HepG2 (cell line): ENCODE measurements around the gene IRS1. TPM values are rescaled to one million over a fixed set of nuclear protein-coding genes. Genes with fewer than 3 reads are reported as not detected.
A peak's percentile ranks its signal among the peaks of the same experiment; 100 is the strongest.
"Not testable (repeated sequence)": the region's sequence is repeated elsewhere in the genome, so short reads cannot be mapped to it uniquely, and the experiment has no call there.

ENCODE experiments used
- ATAC-seq: fragments of 200-7000 bp; cut with Tn5 transposase; 3 replicates; pipeline ENCODE4 v1.9.1; 2020; ENCODE audit warnings: mild to moderate bottlenecking, moderate library complexity
- BruUV-seq: library from RNA; stranded (reverse); fragments of 400-500 nt; replicated peaks from 2 replicates; lab custom pipeline; 2021; lab: Mats Ljungman, UMichigan
- CTCF ChIA-PET: fragments of 300-600 bp; formaldehyde crosslinking; extraction: SDS; loops from one replicate; lab custom pipeline; 2021; ENCODE audit warnings: low total read pairs, inconsistent platforms, low intra/inter-chr PET ratio; lab: Yijun Ruan, JAX
- POLR2A ChIA-PET: fragments of 350-600 bp; sonication (Branson Sonifier 250); formaldehyde crosslinking; loops from one replicate; lab custom pipeline; 2020; ENCODE audit warnings: antibody characterized with exemption, inconsistent platforms; lab: Yijun Ruan, JAX
- DNase-seq: peaks from one replicate; pipeline ENCODE4 v3.0.0-alpha.2; 2015; ENCODE audit warnings: low spot score
- FAIRE-seq: peaks from 3 replicates; lab custom pipeline; 2011; peaks lifted over from hg19 to GRCh38; lab: Jason Lieb, UNC
- H2AFZ ChIP-seq: one replicate; pipeline ENCODE4 v1.6.1; 2011; ENCODE audit warnings: low read length, inconsistent platforms
- H3K27ac ChIP-seq: fragments of 300-600 bp; 3 replicates; pipeline ENCODE4 v1.8.0; 2011; ENCODE audit warnings: mixed run types, mild to moderate bottlenecking, mixed read lengths, low read length, inconsistent platforms; ENCODE audit not compliant: insufficient read depth; ENCODE audit errors: extremely low read length
- H3K27me3 ChIP-seq, 2 experiments: fragments of 200-600 bp in 1 of 2; 2 replicates in 1 of 2; 3 replicates in 1 of 2; pipeline versions ENCODE4 v1.6.0 to v1.8.0; 2011; ENCODE audit warnings: low read length in 2 of 2, mild to moderate bottlenecking in 2 of 2, moderate library complexity in 2 of 2, inconsistent platforms in 1 of 2; ENCODE audit not compliant: insufficient read depth in 2 of 2, control insufficient read depth in 1 of 2
- H3K36me3 ChIP-seq, 2 experiments: fragments of 200-600 bp in 1 of 2; replicated peaks in 1 of 2; 2 replicates in 1 of 2; 3 replicates in 1 of 2; pipeline versions ENCODE4 v1.5.1 to v1.8.0; 2011; ENCODE audit warnings: low read length in 2 of 2, inconsistent platforms in 1 of 2; ENCODE audit not compliant: insufficient read depth in 2 of 2, control insufficient read depth in 1 of 2
- H3K4me1 ChIP-seq: 2 replicates; pipeline ENCODE4 v1.5.1; 2012; ENCODE audit warnings: low read length, inconsistent platforms; ENCODE audit not compliant: insufficient read depth
- H3K4me2 ChIP-seq: 2 replicates; pipeline ENCODE4 v1.6.0; 2011; ENCODE audit warnings: low read depth, low read length, inconsistent platforms
- H3K4me3 ChIP-seq, 3 experiments: fragments of 200-600 bp in 1 of 3; sonication (generic), shearing (Covaris generic) in 1 of 3; replicated peaks in 1 of 3; 2 replicates each; pipeline ENCODE4 v1.5.1; 2011 to 2016; ENCODE audit warnings: low read length in 3 of 3, inconsistent platforms in 2 of 3, low read depth in 2 of 3, mild to moderate bottlenecking in 2 of 3, control low read depth in 1 of 3, mixed read lengths in 1 of 3; ENCODE audit not compliant: insufficient read depth in 1 of 3
- H3K79me2 ChIP-seq: one replicate; pipeline ENCODE4 v1.6.1; 2011; ENCODE audit warnings: low read length, inconsistent platforms; ENCODE audit not compliant: insufficient read depth
- H3K9ac ChIP-seq: 2 replicates; pipeline ENCODE4 v1.6.0; 2011; ENCODE audit warnings: mild to moderate bottlenecking, low read depth, low read length, inconsistent platforms; ENCODE audit not compliant: insufficient read depth
- H3K9me3 ChIP-seq: 2 replicates; pipeline ENCODE4 v1.5.1; 2012; ENCODE audit warnings: mild to moderate bottlenecking, low read length
- H4K20me1 ChIP-seq: 2 replicates; pipeline ENCODE4 v1.6.0; 2011; ENCODE audit warnings: inconsistent platforms, mild to moderate bottlenecking, low read length, moderate library complexity; ENCODE audit not compliant: insufficient read depth
- ARID2 ChIP-seq: sonication (generic); formaldehyde crosslinking; IDR thresholded peaks from 2 replicates; pipeline ENCODE4 v1.8.1; 2022; ENCODE audit warnings: mild to moderate bottlenecking, missing genetic modification reagents, borderline replicate concordance
- MYC ChIP-seq: sonication (generic); formaldehyde crosslinking; IDR thresholded peaks from 2 replicates; pipeline ENCODE4 v1.9.0; 2021; ENCODE audit warnings: missing genetic modification reagents, borderline replicate concordance
- ZKSCAN8 ChIP-seq: IDR thresholded peaks from 2 replicates; pipeline ENCODE4 v1.6.1; 2016; ENCODE audit warnings: borderline replicate concordance, missing genetic modification reagents, missing compliant biosample characterization
- ZNF124 ChIP-seq: sonication (generic); formaldehyde crosslinking; IDR thresholded peaks from 2 replicates; pipeline ENCODE4 v1.4.0; 2020; ENCODE audit warnings: missing genetic modification reagents
- ZNF230 ChIP-seq: sonication (generic); formaldehyde crosslinking; IDR thresholded peaks from 2 replicates; pipeline ENCODE4 v1.4.0; 2020; ENCODE audit warnings: mild to moderate bottlenecking, missing genetic modification reagents
- ZNF282 ChIP-seq: fragments of 450-650 bp; IDR thresholded peaks from 2 replicates; pipeline ENCODE4 v1.6.1; 2018; ENCODE audit not compliant: partially characterized antibody
- ZNF562 ChIP-seq: sonication (generic); formaldehyde crosslinking; IDR thresholded peaks from 2 replicates; pipeline ENCODE4 v1.8.0; 2022; ENCODE audit warnings: missing genetic modification reagents, borderline replicate concordance
- ZNF598 ChIP-seq: sonication (generic); formaldehyde crosslinking; IDR thresholded peaks from 2 replicates; pipeline ENCODE4 v1.5.1; 2020; ENCODE audit warnings: mild to moderate bottlenecking, missing genetic modification reagents, borderline replicate concordance
- ZNF770 ChIP-seq: sonication (generic); formaldehyde crosslinking; IDR thresholded peaks from 2 replicates; pipeline ENCODE4 v1.5.0; 2020; ENCODE audit warnings: mild to moderate bottlenecking, missing genetic modification reagents
- WGBS: methylation state at CpG from one replicate; pipeline ENCODE4 v1.1.6; 2017; ENCODE audit warnings: low lambda C conversion rate; 5-methylcytosine and 5-hydroxymethylcytosine counted together
- in situ Hi-C: cut with HindIII; loops from 2 replicates; pipeline ENCODE4 v1.10.0; 2017; ENCODE audit warnings: low pct_unique_long_range_greater_than_20kb; ENCODE audit not compliant: extremely low pct_ligation_motif_present
- intact Hi-C: fragments of 100-400 bp; cut with micrococcal nuclease; formaldehyde crosslinking; loops from one replicate; pipeline ENCODE4 v1.10.0; 2022; ENCODE audit not compliant: unreplicated experiment
- polyA plus RNA-seq, 8 experiments: library from polyadenylated mRNA; depleted of rRNA in 3 of 8; stranded (reverse) in 7 of 8; unstranded in 1 of 8; fragments of >200 nt; fragmentation: Illumina TruSeq in 4 of 8; extraction: Trizol in 4 of 8; gene quantifications; 2 replicates each; pipeline versions ENCODE4 v1.2.1 to v1.2.3, GENCODE V29; 2011 to 2016; ENCODE audit warnings: low read depth in 4 of 8, missing spikeins in 1 of 8, mixed read lengths in 1 of 8; ENCODE audit not compliant: insufficient read depth in 1 of 8
- total RNA-seq, 5 experiments: library from RNA; depleted of rRNA; stranded (reverse); fragments of >200 nt; fragmentation: Illumina TruSeq; extraction: Trizol; gene quantifications; 2 replicates each; pipeline ENCODE4 v1.2.3, GENCODE V29; 2016; ENCODE audit warnings: low read depth in 1 of 5
- TF ChIP-seq, protein P1 (sequence below): sonication (generic); formaldehyde crosslinking; IDR thresholded peaks from 2 replicates; pipeline ENCODE4 v1.4.0; 2020; ENCODE audit warnings: missing genetic modification reagents, borderline replicate concordance

The IRS1 gene
- total and polyA plus RNA-seq, 2 of the 13 experiments (the other 11 are each of a cell fraction or from before 2014, with no cell fraction given) = 8.7 to 9.0 TPM

- TF ChIP-seq ZKSCAN8 (CRISPR knock-in tag) = no peak
- TF ChIP-seq, protein P1, sequence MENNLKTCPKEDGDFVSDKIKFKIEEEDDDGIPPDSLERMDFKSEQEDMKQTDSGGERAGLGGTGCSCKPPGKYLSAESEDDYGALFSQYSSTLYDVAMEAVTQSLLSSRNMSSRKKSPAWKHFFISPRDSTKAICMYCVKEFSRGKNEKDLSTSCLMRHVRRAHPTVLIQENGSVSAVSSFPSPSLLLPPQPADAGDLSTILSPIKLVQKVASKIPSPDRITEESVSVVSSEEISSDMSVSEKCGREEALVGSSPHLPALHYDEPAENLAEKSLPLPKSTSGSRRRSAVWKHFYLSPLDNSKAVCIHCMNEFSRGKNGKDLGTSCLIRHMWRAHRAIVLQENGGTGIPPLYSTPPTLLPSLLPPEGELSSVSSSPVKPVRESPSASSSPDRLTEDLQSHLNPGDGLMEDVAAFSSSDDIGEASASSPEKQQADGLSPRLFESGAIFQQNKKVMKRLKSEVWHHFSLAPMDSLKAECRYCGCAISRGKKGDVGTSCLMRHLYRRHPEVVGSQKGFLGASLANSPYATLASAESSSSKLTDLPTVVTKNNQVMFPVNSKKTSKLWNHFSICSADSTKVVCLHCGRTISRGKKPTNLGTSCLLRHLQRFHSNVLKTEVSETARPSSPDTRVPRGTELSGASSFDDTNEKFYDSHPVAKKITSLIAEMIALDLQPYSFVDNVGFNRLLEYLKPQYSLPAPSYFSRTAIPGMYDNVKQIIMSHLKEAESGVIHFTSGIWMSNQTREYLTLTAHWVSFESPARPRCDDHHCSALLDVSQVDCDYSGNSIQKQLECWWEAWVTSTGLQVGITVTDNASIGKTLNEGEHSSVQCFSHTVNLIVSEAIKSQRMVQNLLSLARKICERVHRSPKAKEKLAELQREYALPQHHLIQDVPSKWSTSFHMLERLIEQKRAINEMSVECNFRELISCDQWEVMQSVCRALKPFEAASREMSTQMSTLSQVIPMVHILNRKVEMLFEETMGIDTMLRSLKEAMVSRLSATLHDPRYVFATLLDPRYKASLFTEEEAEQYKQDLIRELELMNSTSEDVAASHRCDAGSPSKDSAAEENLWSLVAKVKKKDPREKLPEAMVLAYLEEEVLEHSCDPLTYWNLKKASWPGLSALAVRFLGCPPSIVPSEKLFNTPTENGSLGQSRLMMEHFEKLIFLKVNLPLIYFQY (CRISPR knock-in tag) = peak; percentile 51; the same call in 1 of the 2 replicates
Observed at GRCh38 chr2:226835420-226835795, 35.8 kb upstream of the IRS1 start (continued).

DNA sequence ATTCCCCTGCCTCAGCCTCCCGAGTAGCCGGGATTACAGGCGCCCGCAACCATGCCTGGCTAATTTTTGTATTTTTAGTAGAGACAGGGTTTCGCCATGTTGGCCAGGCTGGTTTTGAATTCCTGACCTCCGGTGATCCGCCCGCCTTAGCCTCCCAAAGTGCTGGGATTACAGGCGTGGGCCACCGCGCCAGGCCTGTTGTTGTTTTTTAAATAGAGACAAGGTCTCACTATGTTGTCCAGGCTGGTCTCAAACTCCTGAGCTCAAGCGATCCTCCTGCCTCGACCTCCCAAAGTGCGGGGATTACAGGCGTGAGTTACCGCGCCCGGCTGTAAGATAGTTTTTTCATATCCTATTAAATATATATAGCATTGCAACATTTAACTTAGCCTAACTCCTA, 35.3 kb upstream of the IRS1 start:
- H3K27me3 ChIP-seq, H3K36me3 ChIP-seq, H4K20me1 ChIP-seq, H3K4me3 ChIP-seq, DNase-seq, CTCF ChIA-PET, in situ Hi-C loops, H2AFZ ChIP-seq, H3K4me2 ChIP-seq, ATAC-seq, H3K27ac ChIP-seq, intact Hi-C loops, H3K79me2 ChIP-seq, BruUV-seq, H3K9me3 ChIP-seq, FAIRE-seq, POLR2A ChIA-PET, H3K9ac ChIP-seq: not testable (repeated sequence)
- peaks cover 36% of the 10 kb centered on the region for H3K4me1 ChIP-seq
- WGBS = 93% methylated on average over 18 of the region's 18 CpGs

DNA sequence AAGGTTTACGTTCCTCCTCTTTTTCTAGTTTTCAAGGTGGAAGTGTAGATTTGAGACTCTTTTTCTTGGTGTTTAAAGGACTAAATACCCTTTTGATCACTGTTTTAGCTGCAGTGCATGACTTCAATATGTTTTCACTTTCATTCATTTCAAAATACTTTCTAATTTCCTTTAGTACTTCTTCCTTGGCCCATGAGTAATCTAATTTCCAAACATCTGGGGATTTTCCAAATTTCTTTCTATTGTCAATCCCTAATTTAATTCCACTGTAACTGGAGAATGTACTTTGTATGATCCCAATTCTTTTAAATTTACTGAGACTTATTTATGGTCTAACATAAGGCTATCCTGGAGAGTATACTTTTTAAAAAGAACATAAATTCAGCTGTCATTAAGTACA, 32.4 kb upstream of the IRS1 start:
- Histone ChIP-seq H3K4me1 (peaks cover 10% of the 10 kb centered on the region), H4K20me1 (no peaks in the 10 kb centered on the region), H3K4me2 (no peak overlapping the region), H3K79me2 (no peaks in the 10 kb centered on the region), H3K9me3 (no peaks in the 10 kb centered on the region), H3K27ac (no peak overlapping the region), H2AFZ (no peak overlapping the region), H3K4me3 (no peak overlapping the region), H3K27me3 (no peaks in the 10 kb centered on the region), H3K9ac (no peak overlapping the region), H3K36me3 (no peaks in the 10 kb centered on the region)
- intact Hi-C loops = no loop called here
- no peak for TF ChIP-seq ARID2 (CRISPR knock-in tag)
- TF ChIP-seq ZNF124 = no peak
- TF ChIP-seq ZNF282 = no peak
- TF ChIP-seq ZNF770 (CRISPR knock-in tag) = no peak
- no peak for TF ChIP-seq ZNF230 (CRISPR knock-in tag)
- TF ChIP-seq ZNF562 = no peak
- TF ChIP-seq MYC (CRISPR knock-in tag) = no peak
- TF ChIP-seq ZNF598 (CRISPR knock-in tag) = no peak
- ChIA-PET POLR2A (no interaction called here), CTCF (no interaction called here)
- DNase-seq = no peak
- WGBS = 51% methylated on average over 1 of the region's 1 CpG
- no TSS peak for BruUV-seq
- in situ Hi-C loops = no loop called here
- no peak for ATAC-seq
- no peak for FAIRE-seq
